ENCODE results near the gene CBX4. TPM values are rescaled to one million over a fixed set of nuclear protein-coding genes. Genes with fewer than 3 reads are reported as not detected.

The CBX4 gene
- total and polyA plus RNA-seq, 7 donors = 1.9 to 7.8 (median 3.3) TPM

DNA sequence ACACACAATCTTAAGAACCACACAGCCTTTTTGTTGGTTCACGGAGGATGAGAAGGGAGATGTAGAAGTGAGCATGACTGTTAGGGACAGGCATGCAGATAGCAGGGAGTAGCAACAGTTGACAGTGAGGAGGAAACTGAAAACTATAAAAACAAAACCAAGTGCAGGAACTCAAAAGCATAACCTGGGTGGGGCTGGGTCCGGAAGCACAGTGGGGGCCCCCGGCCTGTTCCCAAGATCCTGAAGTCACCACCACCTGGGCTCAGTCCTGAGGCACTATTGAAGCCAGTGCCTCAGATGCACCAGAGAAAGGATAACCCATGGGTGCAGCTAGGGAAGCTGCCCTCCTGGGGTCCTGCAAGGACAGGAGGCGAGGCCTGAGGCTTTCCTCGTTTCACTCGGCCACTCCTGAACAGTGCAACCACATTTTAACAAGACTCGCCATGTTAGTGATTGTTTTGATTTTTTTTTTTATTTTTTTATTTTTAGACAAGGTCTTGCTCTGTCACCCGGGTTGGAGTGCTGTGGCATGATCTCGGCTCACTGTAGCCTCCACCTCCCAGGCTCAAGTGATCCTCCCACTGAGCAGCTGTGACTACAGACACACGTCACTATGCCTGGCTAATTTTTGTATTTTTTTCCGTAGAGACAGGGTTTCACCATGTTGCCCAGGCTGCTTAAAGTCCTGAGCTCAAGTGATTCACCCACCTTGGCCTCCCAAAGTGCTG, 27.7 kb upstream of the CBX4 start:
- Histone ChIP-seq H3K4me1 (no peaks in the 10 kb centered on the region), H3K27ac (no peak overlapping the region), H3K36me3 (ENCODE audit: insufficient read depth in 1 of 2, low read depth in 1 of 2) (no peaks in the 10 kb centered on the region), H3K27me3 (ENCODE audit: insufficient read depth in 3 of 3, low read length in 2 of 3) (peaks cover 0 to 52% (median 10%) of the 10 kb centered on the region in 3 donors), H3K9me3 (no peaks in the 10 kb centered on the region), H3K4me3 (no peak overlapping the region)
- no peak for DNase-seq
- intact Hi-C loops (cut with DNase I) = no loop called here
- ATAC-seq = no peak
- 68 to 73% (median 69%) methylated on average over 11 of the region's 11 CpGs for WGBS, 3 donors
- TF ChIP-seq, protein P1, sequence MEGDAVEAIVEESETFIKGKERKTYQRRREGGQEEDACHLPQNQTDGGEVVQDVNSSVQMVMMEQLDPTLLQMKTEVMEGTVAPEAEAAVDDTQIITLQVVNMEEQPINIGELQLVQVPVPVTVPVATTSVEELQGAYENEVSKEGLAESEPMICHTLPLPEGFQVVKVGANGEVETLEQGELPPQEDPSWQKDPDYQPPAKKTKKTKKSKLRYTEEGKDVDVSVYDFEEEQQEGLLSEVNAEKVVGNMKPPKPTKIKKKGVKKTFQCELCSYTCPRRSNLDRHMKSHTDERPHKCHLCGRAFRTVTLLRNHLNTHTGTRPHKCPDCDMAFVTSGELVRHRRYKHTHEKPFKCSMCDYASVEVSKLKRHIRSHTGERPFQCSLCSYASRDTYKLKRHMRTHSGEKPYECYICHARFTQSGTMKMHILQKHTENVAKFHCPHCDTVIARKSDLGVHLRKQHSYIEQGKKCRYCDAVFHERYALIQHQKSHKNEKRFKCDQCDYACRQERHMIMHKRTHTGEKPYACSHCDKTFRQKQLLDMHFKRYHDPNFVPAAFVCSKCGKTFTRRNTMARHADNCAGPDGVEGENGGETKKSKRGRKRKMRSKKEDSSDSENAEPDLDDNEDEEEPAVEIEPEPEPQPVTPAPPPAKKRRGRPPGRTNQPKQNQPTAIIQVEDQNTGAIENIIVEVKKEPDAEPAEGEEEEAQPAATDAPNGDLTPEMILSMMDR (IDR thresholded peaks at IDR 0.05) = no peak

DNA sequence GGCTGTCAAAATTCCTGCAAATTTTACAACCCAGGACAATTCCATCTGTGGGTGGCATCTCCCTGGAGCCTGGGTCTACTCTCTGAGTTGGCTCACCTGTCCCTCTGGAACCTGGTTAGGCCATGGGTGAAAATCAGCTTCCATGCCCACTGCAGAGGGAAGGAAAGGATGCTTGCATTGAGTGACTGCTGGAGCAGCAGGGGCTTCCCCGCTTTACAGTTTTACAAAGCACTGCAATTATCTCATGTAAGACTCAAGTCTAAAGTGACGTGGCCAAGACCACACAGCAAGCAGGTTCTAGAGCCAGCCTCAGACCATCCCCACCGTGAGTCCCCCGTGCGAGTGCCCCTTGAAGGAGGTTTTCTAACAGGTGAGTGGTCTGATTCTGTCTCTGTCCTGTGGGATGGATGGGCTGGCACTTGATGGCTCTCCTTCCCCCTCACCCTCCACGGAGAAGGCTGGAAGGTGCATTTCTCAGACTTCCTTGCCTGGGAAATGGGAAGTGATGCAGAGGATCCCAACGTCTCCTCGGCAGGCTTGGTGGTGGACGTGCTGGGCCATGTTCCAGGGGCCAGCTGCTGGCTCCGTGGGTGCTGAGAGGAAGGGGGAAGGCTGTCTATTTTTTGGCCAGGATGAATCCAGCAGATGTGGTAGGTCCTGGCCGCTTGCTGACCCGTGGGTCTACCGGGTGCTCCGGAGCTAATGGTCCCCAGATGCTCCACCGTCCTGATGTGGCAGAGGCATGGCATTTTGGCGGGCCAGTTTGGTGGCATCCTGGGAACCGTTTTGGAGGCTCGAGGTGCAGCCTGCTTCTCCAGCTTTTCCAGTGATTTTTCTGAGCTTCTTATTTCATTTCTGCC, 26.3 kb upstream of the CBX4 start:
- DNase-seq = no peak
- intact Hi-C loops (cut with DNase I) = no loop called here
- Histone ChIP-seq H3K27ac (no peak overlapping the region), H3K36me3 (ENCODE audit: insufficient read depth in 1 of 2, low read depth in 1 of 2) (no peaks in the 10 kb centered on the region), H3K4me1 (no peaks in the 10 kb centered on the region), H3K27me3 (ENCODE audit: insufficient read depth in 3 of 3, low read length in 2 of 3) (peaks cover 0 to 63% (median 10%) of the 10 kb centered on the region in 3 donors), H3K9me3 (no peaks in the 10 kb centered on the region), H3K4me3 (no peak overlapping the region)
- WGBS, 3 donors = 12 to 49% (median 17%) methylated on average over 18 of the region's 18 CpGs
- TF ChIP-seq, protein P1 (IDR thresholded peaks at IDR 0.05) = no peak
- no peak for ATAC-seq

DNA sequence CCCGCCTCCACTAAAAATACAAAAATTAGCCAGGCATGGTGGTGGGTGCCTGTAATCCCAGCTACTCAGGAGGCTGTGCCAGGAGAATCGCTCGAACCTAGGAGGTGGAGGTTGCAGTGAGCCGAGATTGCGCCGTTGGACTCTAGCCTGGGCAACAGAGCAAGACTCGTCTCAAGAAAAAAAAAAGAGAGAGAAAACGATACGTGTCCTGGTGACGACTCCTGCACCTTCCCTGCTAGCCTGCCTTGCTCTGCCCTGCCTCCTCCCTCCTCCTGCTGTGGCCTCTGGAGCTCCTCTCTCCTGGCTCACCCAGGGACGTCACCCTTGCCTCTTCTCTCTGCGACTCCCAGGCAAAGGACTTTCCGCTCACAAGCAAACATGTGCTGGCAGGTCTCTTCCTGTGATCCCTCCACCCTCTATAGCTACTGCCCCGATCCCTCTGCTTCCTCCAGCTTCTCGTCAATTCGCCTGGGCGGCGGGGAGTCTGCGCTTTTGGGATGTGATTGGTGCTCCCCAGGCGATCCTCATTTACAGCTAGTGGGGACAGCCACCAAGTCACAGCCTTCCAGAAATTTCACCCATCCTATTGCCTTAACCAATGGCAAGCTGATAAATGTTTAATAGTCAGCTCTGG, 25.5 kb upstream of the CBX4 start:
- Histone ChIP-seq H3K27ac (no peak overlapping the region), H3K4me3 (no peak overlapping the region), H3K9me3 (no peaks in the 10 kb centered on the region), H3K36me3 (ENCODE audit: insufficient read depth in 1 of 2, low read depth in 1 of 2) (no peaks in the 10 kb centered on the region), H3K27me3 (ENCODE audit: insufficient read depth in 3 of 3, low read length in 2 of 3) (peaks cover 0 to 70% (median 10%) of the 10 kb centered on the region in 3 donors), H3K4me1 (no peaks in the 10 kb centered on the region)
- intact Hi-C loops (cut with DNase I) = no loop called here
- DNase-seq = no peak
- no peak for ATAC-seq
- WGBS, 3 donors = 62 to 67% (median 64%) methylated on average over 20 of the region's 20 CpGs
- TF ChIP-seq, protein P1 (IDR thresholded peaks at IDR 0.05) = no peak

DNA sequence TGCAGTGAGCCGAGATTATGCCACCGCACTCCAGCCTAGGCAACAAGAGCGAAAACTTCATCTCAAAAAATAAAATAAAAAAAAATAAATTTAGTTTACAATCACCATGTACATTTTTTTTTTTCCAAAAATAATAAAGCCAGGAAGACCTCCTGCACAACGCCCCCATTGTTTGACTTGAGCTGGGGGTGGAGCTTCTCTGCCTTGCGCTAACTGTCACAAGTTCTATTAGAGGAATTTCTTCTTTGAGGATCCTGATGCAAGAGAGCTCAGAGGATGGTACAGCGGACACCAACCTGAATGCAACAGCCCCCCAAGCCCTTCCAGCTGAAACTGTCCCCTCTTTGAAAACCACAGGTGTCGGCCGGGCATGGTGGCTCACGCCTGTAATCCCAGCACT, 24.9 kb upstream of the CBX4 start:
- Histone ChIP-seq H3K27me3 (ENCODE audit: insufficient read depth in 3 of 3, low read length in 2 of 3) (peaks cover 0 to 74% (median 10%) of the 10 kb centered on the region in 3 donors), H3K9me3 (no peaks in the 10 kb centered on the region), H3K4me1 (no peaks in the 10 kb centered on the region), H3K4me3 (no peak overlapping the region), H3K27ac (no peak overlapping the region), H3K36me3 (ENCODE audit: insufficient read depth in 1 of 2, low read depth in 1 of 2) (no peaks in the 10 kb centered on the region)
- intact Hi-C loops (cut with DNase I) = no loop called here
- TF ChIP-seq, protein P1 (IDR thresholded peaks at IDR 0.05) = no peak
- WGBS, 3 donors = 84 to 86% (median 84%) methylated on average over 9 of the region's 9 CpGs
- ATAC-seq (no peak), DNase-seq (no peak)

Data from psoas muscle (tissue), 8 donors.